ENCODE results near the gene PHYKPL.

DNA sequence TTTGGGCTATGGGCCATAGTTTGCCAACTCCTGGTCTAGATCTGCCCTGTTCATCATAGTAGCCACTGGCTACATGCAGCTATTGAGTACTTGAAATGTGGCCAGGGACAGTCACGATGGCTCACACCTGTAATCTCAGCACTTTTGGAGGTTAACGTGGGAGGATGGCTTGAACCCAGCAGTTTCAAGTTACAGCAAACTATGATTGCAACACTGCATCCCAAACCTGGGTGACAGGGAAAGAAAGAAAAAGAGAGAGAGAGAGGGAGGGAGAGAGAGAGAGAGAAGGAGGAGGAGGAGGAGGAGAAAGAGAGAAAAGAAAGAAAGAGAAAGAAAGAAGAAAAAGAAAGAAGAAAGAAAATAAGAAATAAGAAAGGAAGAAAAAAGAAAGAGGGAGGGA, 40.4 kb downstream of the PHYKPL start:
- TF ChIP-seq, protein P1, sequence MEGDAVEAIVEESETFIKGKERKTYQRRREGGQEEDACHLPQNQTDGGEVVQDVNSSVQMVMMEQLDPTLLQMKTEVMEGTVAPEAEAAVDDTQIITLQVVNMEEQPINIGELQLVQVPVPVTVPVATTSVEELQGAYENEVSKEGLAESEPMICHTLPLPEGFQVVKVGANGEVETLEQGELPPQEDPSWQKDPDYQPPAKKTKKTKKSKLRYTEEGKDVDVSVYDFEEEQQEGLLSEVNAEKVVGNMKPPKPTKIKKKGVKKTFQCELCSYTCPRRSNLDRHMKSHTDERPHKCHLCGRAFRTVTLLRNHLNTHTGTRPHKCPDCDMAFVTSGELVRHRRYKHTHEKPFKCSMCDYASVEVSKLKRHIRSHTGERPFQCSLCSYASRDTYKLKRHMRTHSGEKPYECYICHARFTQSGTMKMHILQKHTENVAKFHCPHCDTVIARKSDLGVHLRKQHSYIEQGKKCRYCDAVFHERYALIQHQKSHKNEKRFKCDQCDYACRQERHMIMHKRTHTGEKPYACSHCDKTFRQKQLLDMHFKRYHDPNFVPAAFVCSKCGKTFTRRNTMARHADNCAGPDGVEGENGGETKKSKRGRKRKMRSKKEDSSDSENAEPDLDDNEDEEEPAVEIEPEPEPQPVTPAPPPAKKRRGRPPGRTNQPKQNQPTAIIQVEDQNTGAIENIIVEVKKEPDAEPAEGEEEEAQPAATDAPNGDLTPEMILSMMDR (IDR thresholded peaks at IDR 0.05) = no peak
- no peak for TF ChIP-seq POLR2A (IDR thresholded peaks at IDR 0.05)
